DMS 273 (cell line): ENCODE results near the gene BBX.
"Not testable (repeated sequence)": the region's sequence is repeated elsewhere in the genome, so short reads cannot be mapped to it uniquely, and the experiment has no call there.

ENCODE experiments used
- DNase-seq: peaks from one replicate; lab custom pipeline; 2025; ENCODE audit not compliant: unreplicated experiment; lab: John Stamatoyannopoulos, UW

The BBX gene

GRCh38 chr3:107833722-107834416, 311.1 kb downstream of the BBX start:
- no peak for DNase-seq

- not testable (repeated sequence) for DNase-seq
Observed at GRCh38 chr3:107835001-107835400, 312.2 kb downstream of the BBX start.

GRCh38 chr3:107837895-107838612, 315.3 kb downstream of the BBX start:
- no peak for DNase-seq

- DNase-seq, result no peak
Observed at GRCh38 chr3:107841831-107842230, 319.1 kb downstream of the BBX start.

- no peak for DNase-seq
Observed at GRCh38 chr3:107842940-107843339, 320.2 kb downstream of the BBX start.

GRCh38 chr3:107845380-107846278, 322.9 kb downstream of the BBX start:
- no peak for DNase-seq

- DNase-seq, result peak; percentile 43
Observed at GRCh38 chr3:107846279-107846852, 323.6 kb downstream of the BBX start.

- no peak for DNase-seq
Observed at GRCh38 chr3:107847791-107848190, 325.0 kb downstream of the BBX start.

GRCh38 chr3:107848351-107848915, 325.7 kb downstream of the BBX start:
- no peak for DNase-seq

- no peak for DNase-seq
Observed at GRCh38 chr3:107850681-107851080, 327.9 kb downstream of the BBX start.

- DNase-seq, result no peak
Observed at GRCh38 chr3:107853821-107854220, 331.1 kb downstream of the BBX start.

- DNase-seq, result no peak
Observed at GRCh38 chr3:107854733-107855132, 332.0 kb downstream of the BBX start.

- peak; percentile 57 for DNase-seq
Observed at GRCh38 chr3:107855710-107856109, 332.9 kb downstream of the BBX start.

GRCh38 chr3:107857854-107858253, 335.1 kb downstream of the BBX start:
- no peak for DNase-seq

GRCh38 chr3:107858876-107859275, 336.1 kb downstream of the BBX start:
- no peak for DNase-seq
